ENCODE data around the gene OR1D5.
"Not testable (repeated sequence)": the region's sequence is repeated elsewhere in the genome, so short reads cannot be mapped to it uniquely, and the experiment has no call there.

Gene OR1D5

GRCh38 chr17:3063507-3063906 lies at the start of gene OR1D5:
OR1D5 (minus strand) TSS chr17:3063607; CDS start chr17:3063607, 0 bp downstream.
- DNase-seq, result not testable (repeated sequence)

GRCh38 chr17:3104322-3104721 lies 40.9 kb upstream of the OR1D5 start, which contains the start of gene OR1D2:
OR1D2 (minus strand) TSS chr17:3104422; CDS start chr17:3092996, 11,426 bp downstream.
- DNase-seq, result no peak

- not testable (repeated sequence) for DNase-seq
These were observed 10.4 kb upstream of the OR1D5 start for GRCh38 chr17:3073850-3074249.

GRCh38 chr17:3065192-3065591 lies 1.8 kb upstream of the OR1D5 start:
- not testable (repeated sequence) for DNase-seq

GRCh38 chr17:3062824-3063377 lies 506 bp downstream of the OR1D5 start:
- not testable (repeated sequence) for DNase-seq

GRCh38 chr17:3054868-3055267 lies 8.5 kb downstream of the OR1D5 start:
- DNase-seq, result not testable (repeated sequence)

GRCh38 chr17:3049705-3050295 lies 13.6 kb downstream of the OR1D5 start:
- no peak for DNase-seq

- DNase-seq, result peak; percentile 96
These were observed 14.5 kb downstream of the OR1D5 start for GRCh38 chr17:3048727-3049471.

- DNase-seq, result no peak
These were observed 16.7 kb downstream of the OR1D5 start for GRCh38 chr17:3046753-3047152.

- DNase-seq, result peak; percentile 9
These were observed 19.6 kb downstream of the OR1D5 start for GRCh38 chr17:3043737-3044365.

GRCh38 chr17:3040882-3041281 lies 22.5 kb downstream of the OR1D5 start:
- DNase-seq, result peak; percentile 9

- peak; percentile 47 for DNase-seq
These were observed 23.7 kb downstream of the OR1D5 start for GRCh38 chr17:3039736-3040135.

- DNase-seq, result peak; percentile 22
These were observed 24.5 kb downstream of the OR1D5 start for GRCh38 chr17:3038941-3039340.

GRCh38 chr17:3037259-3037658 lies 26.1 kb downstream of the OR1D5 start:
- DNase-seq, result no peak

- DNase-seq, result no peak
These were observed 26.6 kb downstream of the OR1D5 start for GRCh38 chr17:3036800-3037199.

GRCh38 chr17:3035968-3036280 lies 27.5 kb downstream of the OR1D5 start:
- no peak for DNase-seq

GRCh38 chr17:3035256-3035967 lies 28.0 kb downstream of the OR1D5 start:
- no peak for DNase-seq

- DNase-seq, result no peak
These were observed 28.9 kb downstream of the OR1D5 start for GRCh38 chr17:3034578-3034920.

- no peak for DNase-seq
These were observed 29.4 kb downstream of the OR1D5 start for GRCh38 chr17:3033741-3034577.

GRCh38 chr17:3033248-3033640 lies 30.2 kb downstream of the OR1D5 start:
- no peak for DNase-seq

- DNase-seq, result no peak
These were observed 30.9 kb downstream of the OR1D5 start for GRCh38 chr17:3032258-3033247.
